ENCODE measurements around the gene DMRTA2.

DNA sequence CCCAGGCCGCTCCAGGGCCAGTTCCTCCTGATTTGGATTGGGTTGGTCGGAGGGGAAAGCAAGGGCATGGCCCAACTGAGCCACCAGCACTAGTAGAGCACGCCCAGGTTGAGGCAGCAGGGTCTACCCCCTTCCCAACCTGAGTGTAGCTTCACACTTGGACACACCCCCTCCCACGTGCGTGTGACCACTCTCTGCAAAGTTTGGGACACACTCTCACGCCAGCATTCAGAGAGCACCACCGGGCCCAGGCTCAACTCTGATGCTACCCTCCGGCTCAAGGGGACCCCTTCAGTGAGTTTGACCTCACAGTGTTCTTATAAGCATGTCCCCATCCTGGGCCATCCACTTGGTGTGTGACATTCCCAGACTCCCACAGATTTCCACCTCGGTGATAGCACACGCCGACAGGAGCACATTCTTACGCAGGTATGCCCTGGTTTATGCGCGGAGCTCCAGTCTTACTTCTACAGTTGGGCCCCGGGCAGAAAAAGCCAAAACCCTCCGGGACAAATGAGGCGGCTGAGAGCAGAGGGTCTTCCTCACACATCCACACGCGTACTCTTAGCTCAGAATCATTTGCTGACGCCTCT, 3.0 kb upstream of the DMRTA2 start:
- no peak for TF ChIP-seq POLR2A (IDR thresholded peaks at IDR 0.05)
- TF ChIP-seq, protein P1, sequence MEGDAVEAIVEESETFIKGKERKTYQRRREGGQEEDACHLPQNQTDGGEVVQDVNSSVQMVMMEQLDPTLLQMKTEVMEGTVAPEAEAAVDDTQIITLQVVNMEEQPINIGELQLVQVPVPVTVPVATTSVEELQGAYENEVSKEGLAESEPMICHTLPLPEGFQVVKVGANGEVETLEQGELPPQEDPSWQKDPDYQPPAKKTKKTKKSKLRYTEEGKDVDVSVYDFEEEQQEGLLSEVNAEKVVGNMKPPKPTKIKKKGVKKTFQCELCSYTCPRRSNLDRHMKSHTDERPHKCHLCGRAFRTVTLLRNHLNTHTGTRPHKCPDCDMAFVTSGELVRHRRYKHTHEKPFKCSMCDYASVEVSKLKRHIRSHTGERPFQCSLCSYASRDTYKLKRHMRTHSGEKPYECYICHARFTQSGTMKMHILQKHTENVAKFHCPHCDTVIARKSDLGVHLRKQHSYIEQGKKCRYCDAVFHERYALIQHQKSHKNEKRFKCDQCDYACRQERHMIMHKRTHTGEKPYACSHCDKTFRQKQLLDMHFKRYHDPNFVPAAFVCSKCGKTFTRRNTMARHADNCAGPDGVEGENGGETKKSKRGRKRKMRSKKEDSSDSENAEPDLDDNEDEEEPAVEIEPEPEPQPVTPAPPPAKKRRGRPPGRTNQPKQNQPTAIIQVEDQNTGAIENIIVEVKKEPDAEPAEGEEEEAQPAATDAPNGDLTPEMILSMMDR (IDR thresholded peaks at IDR 0.05), result no peak
